A549 (cell line): Measurements from ENCODE around the gene MAN1A2. TPM values are rescaled to one million over a fixed set of nuclear protein-coding genes. Genes with fewer than 3 reads are reported as not detected.

Source experiments
- ATAC-seq, 2 experiments: fragments of 200-7000 bp in 1 of 2; fragments of >200 bp in 1 of 2; cut with Nextera tagmentation in 1 of 2; cut with Tn5 transposase in 1 of 2; 3 replicates each; pipeline versions ENCODE4 v1.8.0 to v1.9.1; 2018 to 2020; ENCODE audit warnings: mild to moderate bottlenecking in 1 of 2, moderate library complexity in 1 of 2
- CTCF ChIA-PET: fragments of 300-600 bp; sonication (Branson Sonifier 250); formaldehyde crosslinking; extraction: SDS; loops from one replicate; lab custom pipeline; 2021; ENCODE audit warnings: antibody characterized with exemption, inconsistent platforms; lab: Yijun Ruan, JAX
- POLR2A ChIA-PET: fragments of 350-600 bp; formaldehyde crosslinking; extraction: SDS; loops from one replicate; lab custom pipeline; 2021; ENCODE audit warnings: antibody characterized with exemption, inconsistent platforms; lab: Yijun Ruan, JAX
- DNase-seq, 2 experiments: peaks; one replicate each; pipeline versions ENCODE4 v3.0.0 to v3.0.0-alpha.2; 2011 to 2016; ENCODE audit warnings: low read depth in 1 of 2, low spot score in 1 of 2
- FAIRE-seq: peaks from 2 replicates; lab custom pipeline; 2011; peaks lifted over from hg19 to GRCh38; lab: Jason Lieb, UNC
- H3K27ac ChIP-seq, 2 experiments: fragments of >200 bp; sonication (Bioruptor Twin); formaldehyde crosslinking; 3 replicates each; pipeline ENCODE4 v1.5.1; 2016 to 2017
- H3K4me1 ChIP-seq: fragments of >200 bp; sonication (Bioruptor Twin); formaldehyde crosslinking; 3 replicates; pipeline ENCODE4 v1.6.1; 2016
- H3K4me2 ChIP-seq: fragments of >200 bp; sonication (Bioruptor Twin); formaldehyde crosslinking; 3 replicates; pipeline ENCODE4 v1.6.1; 2016
- H3K4me3 ChIP-seq: fragments of >200 bp; sonication (Bioruptor Twin); formaldehyde crosslinking; 3 replicates; pipeline ENCODE4 v1.5.1; 2016
- H3K9me3 ChIP-seq: fragments of >200 bp; sonication (Bioruptor Twin); formaldehyde crosslinking; 3 replicates; pipeline ENCODE4 v1.6.1; 2016
- FOXS1 ChIP-seq: fragments of 250-450 bp; sonication (Bioruptor Pico); IDR thresholded peaks from 2 replicates; pipeline ENCODE4 v1.5.0; 2020; ENCODE audit warnings: mild to moderate bottlenecking, moderate library complexity
- HOXB5 ChIP-seq: fragments of 250-450 bp; sonication (Bioruptor Pico); IDR thresholded peaks from 2 replicates; pipeline ENCODE4 v1.5.0; 2020; ENCODE audit warnings: mild to moderate bottlenecking, moderate library complexity
- JUN ChIP-seq, 2 experiments: fragments of >200 bp; sonication (Bioruptor Twin); formaldehyde crosslinking; IDR thresholded peaks; 2 replicates in 1 of 2; 3 replicates in 1 of 2; pipeline ENCODE4 v1.6.1; 2016 to 2017
- JUNB ChIP-seq: fragments of >200 bp; sonication (Bioruptor Twin); formaldehyde crosslinking; IDR thresholded peaks from 2 replicates; pipeline ENCODE4 v1.6.1; 2016
- KDM1A ChIP-seq: fragments of 200-600 bp; sonication (generic); IDR thresholded peaks from 2 replicates; pipeline ENCODE4 v1.6.1; 2016; ENCODE audit warnings: low read depth, mild to moderate bottlenecking
- KDM5A ChIP-seq: fragments of 200-600 bp; sonication (generic); IDR thresholded peaks from 2 replicates; pipeline ENCODE4 v1.6.1; 2016; ENCODE audit warnings: antibody characterized with exemption, mild to moderate bottlenecking
- PHF8 ChIP-seq: fragments of 200-600 bp; sonication (generic); IDR thresholded peaks from 2 replicates; pipeline ENCODE4 v1.6.1; 2016; ENCODE audit warnings: low read depth, mild to moderate bottlenecking, antibody characterized with exemption, moderate library complexity, borderline replicate concordance
- POLR2A ChIP-seq: IDR thresholded peaks from 2 replicates; pipeline ENCODE4 v1.6.1; 2012; ENCODE audit warnings: mild to moderate bottlenecking, low read length
- POLR2AphosphoS2 ChIP-seq: conservative IDR thresholded peaks from 2 replicates; pipeline ENCODE4 v1.6.1; 2012; ENCODE audit warnings: low read length, improper control_type of control experiment, inconsistent platforms
- RNF2 ChIP-seq: fragments of 200-600 bp; sonication (generic); IDR thresholded peaks from 2 replicates; pipeline ENCODE4 v1.6.1; 2016; ENCODE audit warnings: low read depth, mild to moderate bottlenecking, antibody characterized with exemption, moderate library complexity, borderline replicate concordance
- WGBS: methylation state at CpG from one replicate; pipeline ENCODE4 v1.1.6; 2017; ENCODE audit errors: missing lambda C conversion rate; 5-methylcytosine and 5-hydroxymethylcytosine counted together
- polyA plus RNA-seq, 4 experiments: library from polyadenylated mRNA; depleted of rRNA in 3 of 4; stranded (reverse); fragments of >200 nt; fragmentation: RNase III in 1 of 4; extraction: RNeasy Plus Mini Kit Qiagen cat#74134 plus additional on column Dnase treatment in 1 of 4; gene quantifications; 2 replicates in 3 of 4; 3 replicates in 1 of 4; pipeline ENCODE4 v1.2.3, GENCODE V29; 2011 to 2017
- TF ChIP-seq, protein P1 (sequence below): fragments of 200-600 bp; sonication (generic); IDR thresholded peaks from 2 replicates; pipeline ENCODE4 v1.6.1; 2016; ENCODE audit warnings: antibody characterized with exemption, mild to moderate bottlenecking, moderate library complexity
- TF ChIP-seq, protein P2 (sequence below): fragments of 150-350 bp; IDR thresholded peaks from 2 replicates; pipeline ENCODE4 v1.6.1; 2014; ENCODE audit warnings: low read depth, mild to moderate bottlenecking, low read length
- TF ChIP-seq, protein P3 (sequence below): IDR thresholded peaks from 2 replicates; pipeline ENCODE4 v1.6.1; 2012; ENCODE audit warnings: low read depth, borderline replicate concordance
- TF ChIP-seq, protein P4 (sequence below): IDR thresholded peaks from 2 replicates; pipeline ENCODE4 v1.6.1; 2012

The MAN1A2 gene
- polyA plus RNA-seq, 2 of the 4 experiments (the other 2 are of a cell fraction), result 10.2 to 18.7 TPM

DNA sequence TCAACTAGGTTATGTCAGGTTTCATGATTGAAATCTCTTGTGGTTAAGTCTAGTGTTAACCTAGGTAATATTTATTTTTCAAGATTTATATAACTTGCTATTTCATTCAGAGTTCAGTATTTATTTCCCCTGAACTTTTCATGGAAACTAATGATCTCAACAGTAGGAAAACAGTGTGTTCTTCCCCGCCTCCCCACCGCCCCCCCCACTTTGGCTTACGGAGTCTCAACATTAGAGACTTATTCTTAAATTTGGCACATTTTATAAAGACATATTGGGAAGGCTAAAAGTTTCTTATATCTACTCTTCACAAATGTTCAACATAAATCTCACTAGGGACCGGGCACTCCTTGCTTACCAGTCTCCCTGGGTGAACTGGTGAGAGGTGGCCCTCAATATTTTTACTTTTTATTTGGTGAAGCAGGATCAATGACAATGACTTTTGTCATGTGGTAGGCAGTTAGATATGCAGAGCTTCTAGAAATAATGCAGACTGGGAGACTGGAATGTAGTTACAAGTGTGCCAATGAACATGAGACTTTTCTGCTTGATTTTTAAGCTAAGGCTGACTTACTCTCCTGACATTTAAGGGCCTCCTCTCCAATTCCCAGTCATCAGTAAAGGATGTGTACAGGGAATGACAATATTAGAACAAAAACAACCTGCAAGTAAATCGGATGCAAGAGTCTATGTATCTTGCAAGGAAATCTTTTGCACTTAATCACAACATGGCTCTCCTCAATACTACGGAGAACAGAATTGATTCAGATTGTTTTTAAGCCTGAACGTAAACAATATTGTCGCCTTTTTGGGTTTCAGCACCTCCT lies 1.7 kb upstream of the MAN1A2 start:
- DNase-seq (no peak), ATAC-seq (no peak), FAIRE-seq (no peak)
- Histone ChIP-seq H3K4me1 (peaks cover 12% of the 10 kb centered on the region), H3K4me3 (peak overlapping the region; percentile 90), H3K27ac (peak overlapping the region; percentile 99 to 100), H3K9me3 (no peaks in the 10 kb centered on the region), H3K4me2 (peak overlapping the region; percentile 92)
- WGBS, result 48% methylated on average over 8 of the region's 8 CpGs
- POLR2A ChIA-PET, result no interaction called here
- TF ChIP-seq RNF2 (no peak), POLR2AphosphoS2 (no peak), JUN (IDR thresholded peaks at IDR 0.05) (no peak), KDM5A (no peak), KDM1A (no peak)
- TF ChIP-seq, protein P1, sequence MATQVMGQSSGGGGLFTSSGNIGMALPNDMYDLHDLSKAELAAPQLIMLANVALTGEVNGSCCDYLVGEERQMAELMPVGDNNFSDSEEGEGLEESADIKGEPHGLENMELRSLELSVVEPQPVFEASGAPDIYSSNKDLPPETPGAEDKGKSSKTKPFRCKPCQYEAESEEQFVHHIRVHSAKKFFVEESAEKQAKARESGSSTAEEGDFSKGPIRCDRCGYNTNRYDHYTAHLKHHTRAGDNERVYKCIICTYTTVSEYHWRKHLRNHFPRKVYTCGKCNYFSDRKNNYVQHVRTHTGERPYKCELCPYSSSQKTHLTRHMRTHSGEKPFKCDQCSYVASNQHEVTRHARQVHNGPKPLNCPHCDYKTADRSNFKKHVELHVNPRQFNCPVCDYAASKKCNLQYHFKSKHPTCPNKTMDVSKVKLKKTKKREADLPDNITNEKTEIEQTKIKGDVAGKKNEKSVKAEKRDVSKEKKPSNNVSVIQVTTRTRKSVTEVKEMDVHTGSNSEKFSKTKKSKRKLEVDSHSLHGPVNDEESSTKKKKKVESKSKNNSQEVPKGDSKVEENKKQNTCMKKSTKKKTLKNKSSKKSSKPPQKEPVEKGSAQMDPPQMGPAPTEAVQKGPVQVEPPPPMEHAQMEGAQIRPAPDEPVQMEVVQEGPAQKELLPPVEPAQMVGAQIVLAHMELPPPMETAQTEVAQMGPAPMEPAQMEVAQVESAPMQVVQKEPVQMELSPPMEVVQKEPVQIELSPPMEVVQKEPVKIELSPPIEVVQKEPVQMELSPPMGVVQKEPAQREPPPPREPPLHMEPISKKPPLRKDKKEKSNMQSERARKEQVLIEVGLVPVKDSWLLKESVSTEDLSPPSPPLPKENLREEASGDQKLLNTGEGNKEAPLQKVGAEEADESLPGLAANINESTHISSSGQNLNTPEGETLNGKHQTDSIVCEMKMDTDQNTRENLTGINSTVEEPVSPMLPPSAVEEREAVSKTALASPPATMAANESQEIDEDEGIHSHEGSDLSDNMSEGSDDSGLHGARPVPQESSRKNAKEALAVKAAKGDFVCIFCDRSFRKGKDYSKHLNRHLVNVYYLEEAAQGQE, result no peak
- TF ChIP-seq, protein P2, sequence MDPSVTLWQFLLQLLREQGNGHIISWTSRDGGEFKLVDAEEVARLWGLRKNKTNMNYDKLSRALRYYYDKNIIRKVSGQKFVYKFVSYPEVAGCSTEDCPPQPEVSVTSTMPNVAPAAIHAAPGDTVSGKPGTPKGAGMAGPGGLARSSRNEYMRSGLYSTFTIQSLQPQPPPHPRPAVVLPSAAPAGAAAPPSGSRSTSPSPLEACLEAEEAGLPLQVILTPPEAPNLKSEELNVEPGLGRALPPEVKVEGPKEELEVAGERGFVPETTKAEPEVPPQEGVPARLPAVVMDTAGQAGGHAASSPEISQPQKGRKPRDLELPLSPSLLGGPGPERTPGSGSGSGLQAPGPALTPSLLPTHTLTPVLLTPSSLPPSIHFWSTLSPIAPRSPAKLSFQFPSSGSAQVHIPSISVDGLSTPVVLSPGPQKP, result no peak
- CTCF ChIA-PET, result no interaction called here

DNA sequence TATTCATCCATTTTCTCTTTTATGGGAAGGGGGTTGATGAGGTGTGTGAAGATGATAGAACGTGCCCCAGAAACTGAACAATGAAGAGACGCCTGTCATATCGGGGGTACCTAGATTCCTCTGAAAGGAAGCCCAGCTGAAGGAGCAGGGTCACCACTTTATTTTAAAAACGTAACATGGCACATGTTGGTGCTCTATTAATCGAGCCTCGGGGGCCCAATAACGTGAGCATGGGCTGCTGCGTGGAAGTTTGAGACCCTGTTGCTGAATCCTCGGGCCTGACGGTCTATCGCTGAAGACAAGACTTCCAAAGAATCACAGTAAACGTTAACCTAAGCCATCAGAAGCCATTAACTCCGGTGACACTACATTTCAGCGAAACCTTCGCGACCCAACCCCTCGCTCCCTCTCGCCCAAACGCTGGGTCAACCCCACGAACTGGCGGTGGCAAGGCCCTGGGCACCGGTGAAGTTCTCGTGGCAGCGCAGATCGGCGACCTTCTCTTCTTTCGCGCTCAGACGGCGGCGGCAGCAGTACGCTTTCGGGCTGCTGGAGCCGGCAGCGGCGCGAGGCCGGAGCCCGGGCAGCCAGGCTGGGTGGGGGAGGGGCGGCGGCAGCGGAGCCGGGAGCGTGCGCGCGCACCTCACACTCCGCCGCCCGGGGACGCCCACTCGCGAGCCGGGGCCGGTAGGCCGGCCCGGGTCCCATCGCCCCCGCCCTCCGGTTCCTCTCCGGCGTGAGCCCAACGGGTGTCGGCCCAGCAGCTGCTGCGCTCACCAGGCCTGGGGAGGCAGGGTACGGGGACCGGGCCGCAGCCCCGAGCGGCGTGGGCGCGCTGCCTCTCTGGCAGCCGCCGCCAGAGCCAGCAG lies 838 bp upstream of the MAN1A2 start:
- ChIA-PET CTCF (interaction anchor here (0.5 to 0.6 kb wide), 2 partner anchors 52 to 146 kb away, joined by 3 to 4 read pairs; no protein-coding TSS in a partner anchor), POLR2A (interaction anchor here (0.6 to 0.9 kb wide), 2 partner anchors 17 to 55 kb away, joined by 3 read pairs; no protein-coding TSS in a partner anchor)
- FAIRE-seq, result no peak

More for the DNA sequence above, 838 bp upstream of the MAN1A2 start:
- H3K4me1 ChIP-seq, result peaks cover 20% of the 10 kb centered on the region
- WGBS, result 3% methylated on average over 19 of the region's 75 CpGs
- TF ChIP-seq PHF8, result peak; percentile 65
- no peak for TF ChIP-seq HOXB5 (CRISPR knock-in tag)
- TF ChIP-seq, protein P3, sequence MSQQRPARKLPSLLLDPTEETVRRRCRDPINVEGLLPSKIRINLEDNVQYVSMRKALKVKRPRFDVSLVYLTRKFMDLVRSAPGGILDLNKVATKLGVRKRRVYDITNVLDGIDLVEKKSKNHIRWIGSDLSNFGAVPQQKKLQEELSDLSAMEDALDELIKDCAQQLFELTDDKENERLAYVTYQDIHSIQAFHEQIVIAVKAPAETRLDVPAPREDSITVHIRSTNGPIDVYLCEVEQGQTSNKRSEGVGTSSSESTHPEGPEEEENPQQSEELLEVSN, result peak; percentile 28; the same call in 1 of the 2 replicates
- no peak for TF ChIP-seq JUNB
- no peak for TF ChIP-seq KDM1A
- TF ChIP-seq, protein P4, sequence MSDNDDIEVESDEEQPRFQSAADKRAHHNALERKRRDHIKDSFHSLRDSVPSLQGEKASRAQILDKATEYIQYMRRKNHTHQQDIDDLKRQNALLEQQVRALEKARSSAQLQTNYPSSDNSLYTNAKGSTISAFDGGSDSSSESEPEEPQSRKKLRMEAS, result peak; percentile 38
- peak; percentile 49 for TF ChIP-seq POLR2A
- no peak for TF ChIP-seq FOXS1 (CRISPR knock-in tag)
- H3K9me3 ChIP-seq, result no peaks in the 10 kb centered on the region
- DNase-seq, result peak; percentile 60 to 71
- peak overlapping the region; percentile 90 for H3K4me3 ChIP-seq
- peak overlapping the region; percentile 92 for H3K4me2 ChIP-seq
- H3K27ac ChIP-seq, result peak overlapping the region; percentile 99 to 100
- peak; percentile 69 to 84 for ATAC-seq
